ENCODE results near the gene FMN2. TPM values are rescaled to one million over a fixed set of nuclear protein-coding genes. Genes with fewer than 3 reads are reported as not detected.

The FMN2 gene
- total RNA-seq, 3 donors from 2014 or later: 0.96 to 30.4 (median 3.5) TPM

DNA sequence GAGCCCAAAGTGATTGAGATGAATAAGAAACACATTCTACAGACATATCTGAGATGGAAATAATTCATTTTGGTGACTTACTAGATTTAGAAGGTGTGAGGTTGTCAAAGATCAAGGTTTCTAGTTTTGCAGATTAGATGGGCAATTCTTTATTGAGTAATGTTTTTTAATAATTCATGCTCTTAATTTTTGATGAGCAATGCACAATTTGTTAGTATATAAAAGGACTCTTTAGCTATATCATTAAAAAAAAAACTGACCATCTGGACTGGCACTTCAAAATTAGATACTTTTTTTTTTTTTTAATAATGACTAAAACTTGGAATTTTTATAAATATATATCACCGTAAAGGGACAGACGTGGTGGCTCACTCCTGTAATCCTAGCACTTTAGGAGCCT, 63.9 kb downstream of the FMN2 start:
- Histone ChIP-seq H3K9me3 (peaks cover 4% of the 10 kb centered on the region), H3K4me3 (no peak overlapping the region), H3K36me3 (ENCODE audit: low read depth) (no peaks in the 10 kb centered on the region), H3K4me1 (ENCODE audit: low read depth) (no peaks in the 10 kb centered on the region)
- ATAC-seq: no peak
- TF ChIP-seq, protein P1, sequence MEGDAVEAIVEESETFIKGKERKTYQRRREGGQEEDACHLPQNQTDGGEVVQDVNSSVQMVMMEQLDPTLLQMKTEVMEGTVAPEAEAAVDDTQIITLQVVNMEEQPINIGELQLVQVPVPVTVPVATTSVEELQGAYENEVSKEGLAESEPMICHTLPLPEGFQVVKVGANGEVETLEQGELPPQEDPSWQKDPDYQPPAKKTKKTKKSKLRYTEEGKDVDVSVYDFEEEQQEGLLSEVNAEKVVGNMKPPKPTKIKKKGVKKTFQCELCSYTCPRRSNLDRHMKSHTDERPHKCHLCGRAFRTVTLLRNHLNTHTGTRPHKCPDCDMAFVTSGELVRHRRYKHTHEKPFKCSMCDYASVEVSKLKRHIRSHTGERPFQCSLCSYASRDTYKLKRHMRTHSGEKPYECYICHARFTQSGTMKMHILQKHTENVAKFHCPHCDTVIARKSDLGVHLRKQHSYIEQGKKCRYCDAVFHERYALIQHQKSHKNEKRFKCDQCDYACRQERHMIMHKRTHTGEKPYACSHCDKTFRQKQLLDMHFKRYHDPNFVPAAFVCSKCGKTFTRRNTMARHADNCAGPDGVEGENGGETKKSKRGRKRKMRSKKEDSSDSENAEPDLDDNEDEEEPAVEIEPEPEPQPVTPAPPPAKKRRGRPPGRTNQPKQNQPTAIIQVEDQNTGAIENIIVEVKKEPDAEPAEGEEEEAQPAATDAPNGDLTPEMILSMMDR (IDR thresholded peaks at IDR 0.05): no peak
- DNase-seq: no peak
- intact Hi-C loops (cut with DNase I, micrococcal nuclease): no loop called here

DNA sequence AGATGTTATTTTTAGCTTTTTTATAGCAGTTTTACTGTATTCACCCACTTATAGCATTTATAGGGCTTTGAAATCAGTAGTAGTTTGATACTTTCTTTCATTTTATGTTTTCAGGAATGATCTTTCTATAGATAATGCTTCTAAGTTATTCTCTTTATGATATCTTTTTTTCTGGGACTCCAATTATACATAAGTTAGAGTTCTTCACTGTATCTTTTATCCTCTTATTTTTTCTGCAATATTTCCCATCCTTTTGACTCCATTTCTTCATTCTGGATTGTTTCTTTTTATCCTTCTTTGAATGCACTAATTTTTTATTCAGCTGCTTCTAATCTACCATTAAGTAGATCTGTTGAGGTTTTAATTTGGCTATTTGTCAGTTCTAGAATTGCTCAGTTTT, 73.1 kb downstream of the FMN2 start:
- DNase-seq: no peak

DNA sequence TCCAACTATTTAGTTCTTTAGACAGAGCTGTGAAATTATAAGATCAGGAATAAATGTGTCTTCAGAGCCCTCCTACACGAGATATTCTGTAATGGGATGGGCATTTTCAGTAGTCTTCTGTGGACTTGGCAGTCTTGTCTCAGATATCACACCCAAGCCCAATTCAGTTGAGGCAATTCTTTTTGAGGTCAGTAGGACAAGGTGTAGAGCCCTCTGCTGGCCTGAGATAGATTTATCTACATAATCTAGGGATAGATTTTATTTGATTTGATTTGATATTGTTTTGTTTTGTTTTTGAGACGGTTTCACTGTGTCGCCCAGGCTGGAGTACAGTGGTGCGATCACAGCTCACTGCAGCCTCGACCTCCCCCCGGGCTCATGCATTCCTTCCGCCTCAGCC, 77.5 kb downstream of the FMN2 start:
- H3K36me3 ChIP-seq (ENCODE audit: low read depth): no peaks in the 10 kb centered on the region
- TF ChIP-seq, protein P1 (IDR thresholded peaks at IDR 0.05): no peak
- H3K4me1 ChIP-seq (ENCODE audit: low read depth): no peaks in the 10 kb centered on the region
- no peak overlapping the region for H3K4me3 ChIP-seq
- ATAC-seq: peak; percentile 42
- peak in 1 of 3 donors; percentile 36 for DNase-seq
- H3K9me3 ChIP-seq: peaks cover 11% of the 10 kb centered on the region
- intact Hi-C loops (cut with DNase I, micrococcal nuclease): no loop called here

More for the DNA sequence above, 73.1 kb downstream of the FMN2 start:
- intact Hi-C loops (cut with DNase I, micrococcal nuclease): no loop called here
- no peaks in the 10 kb centered on the region for H3K36me3 ChIP-seq (ENCODE audit: low read depth)
- H3K4me3 ChIP-seq: no peak overlapping the region
- TF ChIP-seq, protein P1 (IDR thresholded peaks at IDR 0.05): no peak
- H3K4me1 ChIP-seq (ENCODE audit: low read depth): no peaks in the 10 kb centered on the region
- H3K9me3 ChIP-seq: peaks cover 19% of the 10 kb centered on the region
- ATAC-seq: no peak

DNA sequence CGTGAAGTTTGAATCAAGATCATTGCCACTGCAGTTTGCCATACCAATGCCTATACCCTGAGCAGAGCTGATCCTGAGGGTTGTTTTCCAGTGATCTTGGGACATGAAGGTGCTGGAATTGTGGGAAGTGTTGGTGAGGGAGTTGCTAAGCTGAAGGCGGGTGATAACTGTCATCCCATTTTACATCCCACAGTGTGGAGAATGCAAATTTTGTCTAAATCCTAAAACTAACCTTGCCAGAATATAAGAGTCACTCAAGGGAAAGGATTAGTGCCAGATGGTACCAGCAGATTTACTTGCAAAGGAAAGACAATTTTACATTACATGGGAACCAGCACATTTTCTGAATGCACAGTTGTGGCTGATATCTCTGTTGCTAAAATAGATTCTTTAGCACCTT, 78.6 kb downstream of the FMN2 start:
- TF ChIP-seq, protein P1 (IDR thresholded peaks at IDR 0.05): no peak
- ATAC-seq (no peak), DNase-seq (no peak)
- no peak overlapping the region for H3K4me3 ChIP-seq
- no peaks in the 10 kb centered on the region for H3K36me3 ChIP-seq (ENCODE audit: low read depth)
- H3K9me3 ChIP-seq: peaks cover 3% of the 10 kb centered on the region
- intact Hi-C loops (cut with DNase I, micrococcal nuclease): loop anchor here in 1 of 2 donors (10.0 kb wide), 1 partner anchor 145 kb away; no protein-coding TSS in a partner anchor
- H3K4me1 ChIP-seq (ENCODE audit: low read depth): no peaks in the 10 kb centered on the region

DNA sequence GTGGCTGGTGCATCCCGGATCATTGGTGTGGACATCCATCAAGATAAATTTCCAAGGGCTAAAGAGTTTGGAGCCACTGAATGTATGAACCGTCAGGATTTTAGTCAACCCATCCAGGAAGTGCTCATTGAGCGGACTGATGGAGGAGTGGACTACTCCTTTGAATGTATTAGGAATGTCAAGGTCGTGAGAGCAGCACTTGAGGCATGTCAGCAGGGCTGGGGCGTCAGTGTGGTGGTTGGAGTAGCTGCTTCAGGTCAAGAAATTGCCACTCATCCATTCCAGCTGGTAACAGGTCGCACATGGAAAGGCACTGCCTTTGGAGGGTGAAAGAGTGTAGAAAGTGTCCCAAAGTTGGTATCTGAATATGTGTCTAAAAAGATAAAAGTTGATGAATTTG, 79.1 kb downstream of the FMN2 start:
- no peak for DNase-seq
- TF ChIP-seq, protein P1 (IDR thresholded peaks at IDR 0.05): no peak
- no peak for ATAC-seq
- intact Hi-C loops (cut with DNase I, micrococcal nuclease): loop anchor here in 1 of 2 donors (10.0 kb wide), 1 partner anchor 146 kb away; no protein-coding TSS in a partner anchor
- H3K4me3 ChIP-seq: no peak overlapping the region
- H3K9me3 ChIP-seq: no peaks in the 10 kb centered on the region
- H3K4me1 ChIP-seq (ENCODE audit: low read depth): no peaks in the 10 kb centered on the region
- no peaks in the 10 kb centered on the region for H3K36me3 ChIP-seq (ENCODE audit: low read depth)

DNA sequence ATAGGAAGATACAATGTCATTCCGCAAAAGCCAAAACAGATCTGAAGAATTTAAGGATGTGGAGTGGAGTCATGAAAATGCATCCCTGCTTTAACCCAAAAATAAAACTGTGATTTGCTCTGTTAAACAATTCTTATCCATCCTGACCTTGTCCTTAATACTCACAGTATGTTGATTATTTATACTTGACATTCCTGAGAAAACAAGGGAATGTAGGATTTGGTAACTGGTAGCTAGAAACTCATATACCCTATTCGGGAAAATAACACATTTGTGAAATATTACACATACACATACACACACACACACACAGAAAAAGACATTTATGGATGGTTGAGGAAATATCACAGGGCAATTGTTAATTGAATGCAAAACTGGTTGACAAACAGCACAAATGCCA, 80.2 kb downstream of the FMN2 start:
- ATAC-seq: no peak
- Histone ChIP-seq H3K9me3 (no peaks in the 10 kb centered on the region), H3K4me3 (no peak overlapping the region), H3K4me1 (ENCODE audit: low read depth) (no peaks in the 10 kb centered on the region), H3K36me3 (ENCODE audit: low read depth) (no peaks in the 10 kb centered on the region)
- TF ChIP-seq, protein P1 (IDR thresholded peaks at IDR 0.05): no peak
- no peak for DNase-seq
- intact Hi-C loops (cut with DNase I, micrococcal nuclease): loop anchor here in 1 of 2 donors (10.0 kb wide), 1 partner anchor 147 kb away; no protein-coding TSS in a partner anchor
